Tibial nerve (tissue), 4 donors: Measurements from ENCODE around the gene NBEA. TPM values are rescaled to one million over a fixed set of nuclear protein-coding genes. Genes with fewer than 3 reads are reported as not detected.
"Not testable (repeated sequence)": the region's sequence is repeated elsewhere in the genome, so short reads cannot be mapped to it uniquely, and the experiment has no call there.

Source experiments
- DNase-seq, 2 donors: peaks; one replicate each; pipeline ENCODE4 v3.0.0-alpha.2; 2019; ENCODE audit warnings: low spot score in 2 of 2
- H3K27ac ChIP-seq, 4 donors: fragments of 200-600 bp; sonication (generic) in 3 of 4; one replicate each; pipeline ENCODE4 v1.5.1; 2017 to 2019; ENCODE audit warnings: mild to moderate bottlenecking in 1 of 4
- H3K27me3 ChIP-seq, 2 donors: fragments of 200-600 bp; sonication (generic) in 1 of 2; one replicate each; pipeline versions ENCODE4 v1.5.1 to v1.6.0; 2017 to 2019
- H3K36me3 ChIP-seq, 3 donors: fragments of 200-600 bp; sonication (generic); one replicate each; pipeline ENCODE4 v1.5.1; 2018 to 2019
- H3K4me1 ChIP-seq, 4 donors: fragments of 200-600 bp; sonication (generic) in 3 of 4; one replicate each; pipeline ENCODE4 v1.5.1; 2017 to 2019
- H3K4me3 ChIP-seq, 4 donors: fragments of 200-600 bp; sonication (generic) in 3 of 4; one replicate each; pipeline ENCODE4 v1.5.1; 2017 to 2019; ENCODE audit warnings: mild to moderate bottlenecking in 1 of 4, moderate library complexity in 1 of 4
- H3K9me3 ChIP-seq, 4 donors: fragments of 200-600 bp; sonication (generic) in 3 of 4; one replicate each; pipeline ENCODE4 v1.5.1; 2017 to 2019
- CTCF ChIP-seq, 5 experiments: fragments of 200-600 bp in 3 of 5; fragments of 450-650 bp in 2 of 5; sonication (generic) in 3 of 5; IDR thresholded peaks; one replicate each; pipeline ENCODE4 v1.5.1; 2016 to 2019; ENCODE audit warnings: antibody characterized with exemption in 5 of 5, mild to moderate bottlenecking in 3 of 5, moderate library complexity in 2 of 5
- EP300 ChIP-seq, 2 donors: sonication (generic); formaldehyde crosslinking; IDR thresholded peaks; one replicate each; pipeline ENCODE4 v1.6.1; 2017; ENCODE audit warnings: antibody characterized with exemption in 2 of 2, mild to moderate bottlenecking in 1 of 2
- POLR2A ChIP-seq, 2 donors: fragments of 450-650 bp; IDR thresholded peaks; one replicate each; pipeline ENCODE4 v1.6.1; 2017; ENCODE audit warnings: antibody characterized with exemption in 2 of 2, mild to moderate bottlenecking in 2 of 2, moderate library complexity in 2 of 2
- WGBS, 2 donors: methylation state at CpG; one replicate each; pipeline ENCODE4 v1.1.5; 2018; 5-methylcytosine and 5-hydroxymethylcytosine counted together
- total RNA-seq, 4 donors: library from RNA; depleted of rRNA; stranded (reverse); fragments of >200 nt; gene quantifications; one replicate each; pipeline ENCODE4 v1.1.0, GENCODE V29; 2016

The NBEA gene
- total RNA-seq, 4 donors from 2014 or later: 9.0 to 11.9 (median 10.5) TPM

GRCh38 chr13:34993470-34993869 lies 51.4 kb downstream of the NBEA start:
- H3K36me3 ChIP-seq: peaks cover 0 to 16% (median 0%) of the 10 kb centered on the region in 3 donors
- no peak for TF ChIP-seq EP300 (IDR thresholded peaks at IDR 0.05)
- TF ChIP-seq CTCF (IDR thresholded peaks at IDR 0.05): no peak
- no peak for TF ChIP-seq POLR2A (IDR thresholded peaks at IDR 0.05)
- no peaks in the 10 kb centered on the region for H3K4me1 ChIP-seq
- no peak overlapping the region for H3K4me3 ChIP-seq
- peaks cover 0 to 30% (median 0%) of the 10 kb centered on the region in 4 donors for H3K9me3 ChIP-seq
- 84 to 96% methylated on average over 3 of the region's 3 CpGs for WGBS, 2 donors
- H3K27ac ChIP-seq: no peak overlapping the region
- DNase-seq: no peak
- no peaks in the 10 kb centered on the region for H3K27me3 ChIP-seq

GRCh38 chr13:35003734-35004133 lies 61.7 kb downstream of the NBEA start:
- H3K36me3 ChIP-seq: not testable (repeated sequence)
- 89 to 91% methylated on average over 2 of the region's 2 CpGs for WGBS, 2 donors

GRCh38 chr13:35005051-35005450 lies 63.0 kb downstream of the NBEA start:
- no peak for DNase-seq
- 45 to 50% methylated on average over 2 of the region's 2 CpGs for WGBS, 2 donors
- Histone ChIP-seq H3K9me3 (peaks cover 0 to 2% (median 0%) of the 10 kb centered on the region in 4 donors), H3K36me3 (no peaks in the 10 kb centered on the region), H3K27me3 (no peaks in the 10 kb centered on the region), H3K4me1 (peaks cover 0 to 14% (median 0%) of the 10 kb centered on the region in 4 donors), H3K27ac (no peak overlapping the region), H3K4me3 (no peak overlapping the region)
- TF ChIP-seq CTCF (IDR thresholded peaks at IDR 0.05) (no peak), EP300 (IDR thresholded peaks at IDR 0.05) (no peak), POLR2A (IDR thresholded peaks at IDR 0.05) (no peak)

More at GRCh38 chr13:35003734-35004133, 61.7 kb downstream of the NBEA start:
- not testable (repeated sequence) for H3K27me3 ChIP-seq, H3K27ac ChIP-seq, DNase-seq, H3K9me3 ChIP-seq, H3K4me3 ChIP-seq
- peaks cover 0 to 14% (median 0%) of the 10 kb centered on the region in 4 donors for H3K4me1 ChIP-seq

GRCh38 chr13:35014606-35015213 lies 72.6 kb downstream of the NBEA start:
- H3K4me1 ChIP-seq: peaks cover 0 to 15% (median 0%) of the 10 kb centered on the region in 4 donors
- H3K9me3 ChIP-seq: no peaks in the 10 kb centered on the region
- no peaks in the 10 kb centered on the region for H3K27me3 ChIP-seq
- H3K36me3 ChIP-seq: no peaks in the 10 kb centered on the region
- no peak overlapping the region for H3K4me3 ChIP-seq
- H3K27ac ChIP-seq: no peak overlapping the region
- 53 to 66% methylated on average over 7 of the region's 7 CpGs for WGBS, 2 donors
- no peak for DNase-seq
- no peak for TF ChIP-seq EP300 (IDR thresholded peaks at IDR 0.05)
- TF ChIP-seq CTCF (IDR thresholded peaks at IDR 0.05): no peak
- no peak for TF ChIP-seq POLR2A (IDR thresholded peaks at IDR 0.05)

- H3K36me3 ChIP-seq: no peaks in the 10 kb centered on the region
- DNase-seq: no peak
- H3K27me3 ChIP-seq: no peaks in the 10 kb centered on the region
- no peak overlapping the region for H3K4me3 ChIP-seq
- peaks cover 0 to 15% (median 0%) of the 10 kb centered on the region in 4 donors for H3K4me1 ChIP-seq
- 55 to 58% methylated on average over 5 of the region's 5 CpGs for WGBS, 2 donors
- H3K27ac ChIP-seq: peak overlapping the region in 2 of 4 donors; percentile 10 to 18
- TF ChIP-seq POLR2A (IDR thresholded peaks at IDR 0.05) (no peak), CTCF (IDR thresholded peaks at IDR 0.05) (no peak), EP300 (IDR thresholded peaks at IDR 0.05) (no peak)
- H3K9me3 ChIP-seq: no peaks in the 10 kb centered on the region
Observed at GRCh38 chr13:35016362-35017112, 74.5 kb downstream of the NBEA start.
